HG02642 (cell line): Measurements from ENCODE around the gene SOD2.
"Not testable (repeated sequence)": the region's sequence is repeated elsewhere in the genome, so short reads cannot be mapped to it uniquely, and the experiment has no call there.

Experiments used
- ATAC-seq: cut with Tn5 transposase; IDR thresholded peaks from one replicate; pipeline ENCODE4 v1.9.1; 2021; ENCODE audit warnings: mild to moderate bottlenecking; ENCODE audit not compliant: unreplicated experiment, poor library complexity

SOD2 gene

DNA sequence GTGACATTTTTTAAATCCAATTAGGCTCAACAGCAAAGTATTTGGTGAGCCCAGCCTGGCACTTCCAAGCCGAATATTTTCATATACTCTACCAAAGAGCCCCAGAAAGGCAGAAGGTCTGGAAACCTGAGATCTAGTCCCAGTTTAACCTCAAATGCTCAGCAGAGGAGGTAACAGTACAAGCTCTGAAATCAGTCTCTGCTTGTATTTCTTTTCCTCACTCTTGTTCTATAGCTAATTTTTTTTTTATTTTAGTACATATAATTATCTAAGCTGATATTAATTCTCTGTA is 9.1 kb downstream of the SOD2 start:
- no peak for ATAC-seq

DNA sequence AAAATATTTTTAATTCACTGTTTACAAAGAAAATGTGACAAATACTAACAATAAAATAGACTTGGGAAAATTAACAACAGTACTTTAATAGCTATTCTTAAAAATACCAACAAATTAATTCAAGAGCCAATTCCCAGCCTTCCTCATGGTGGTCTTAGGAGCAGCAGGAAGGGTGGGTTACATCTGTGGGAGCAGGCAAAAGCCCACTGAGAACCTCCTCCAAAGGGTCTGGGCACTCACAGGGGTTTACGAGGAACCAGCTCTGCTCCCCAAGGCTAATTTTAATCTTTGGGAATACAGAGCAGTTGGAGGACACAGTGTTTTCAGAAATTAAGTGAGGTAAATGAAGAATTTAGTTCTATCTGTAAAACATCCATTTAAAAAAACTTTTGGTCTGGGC is 10.2 kb downstream of the SOD2 start:
- ATAC-seq: no peak

- ATAC-seq: no peak
Measured at GRCh38 chr6:159682295-159682694, 10.7 kb downstream of the SOD2 start.

GRCh38 chr6:159681191-159681880 is 11.7 kb downstream of the SOD2 start:
- ATAC-seq: no peak

- no peak for ATAC-seq
Measured at GRCh38 chr6:159680104-159680503, 12.9 kb downstream of the SOD2 start.

- peak; percentile 52 for ATAC-seq
Measured at GRCh38 chr6:159679091-159680077, 13.7 kb downstream of the SOD2 start.

DNA sequence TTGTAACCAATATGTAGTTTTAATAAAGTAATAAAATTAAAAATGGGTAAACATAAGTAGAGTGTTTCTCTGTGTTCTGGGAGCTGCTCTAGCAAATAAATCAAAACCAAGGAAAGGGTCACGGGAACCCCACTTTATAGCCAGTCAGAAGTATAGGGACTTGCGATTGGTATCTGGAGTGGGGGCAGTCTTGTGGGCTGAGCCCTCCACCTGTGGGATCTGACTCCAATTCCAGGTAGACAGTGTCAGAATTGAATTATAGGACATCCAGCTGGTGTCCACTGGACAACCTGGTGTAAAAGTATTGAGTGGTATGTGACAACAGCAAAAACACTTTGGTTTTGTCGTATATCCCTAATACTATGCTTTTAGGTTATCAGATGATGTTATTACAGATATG is 14.5 kb downstream of the SOD2 start:
- ATAC-seq: no peak

GRCh38 chr6:159677506-159678165 is 15.4 kb downstream of the SOD2 start:
- ATAC-seq: no peak

DNA sequence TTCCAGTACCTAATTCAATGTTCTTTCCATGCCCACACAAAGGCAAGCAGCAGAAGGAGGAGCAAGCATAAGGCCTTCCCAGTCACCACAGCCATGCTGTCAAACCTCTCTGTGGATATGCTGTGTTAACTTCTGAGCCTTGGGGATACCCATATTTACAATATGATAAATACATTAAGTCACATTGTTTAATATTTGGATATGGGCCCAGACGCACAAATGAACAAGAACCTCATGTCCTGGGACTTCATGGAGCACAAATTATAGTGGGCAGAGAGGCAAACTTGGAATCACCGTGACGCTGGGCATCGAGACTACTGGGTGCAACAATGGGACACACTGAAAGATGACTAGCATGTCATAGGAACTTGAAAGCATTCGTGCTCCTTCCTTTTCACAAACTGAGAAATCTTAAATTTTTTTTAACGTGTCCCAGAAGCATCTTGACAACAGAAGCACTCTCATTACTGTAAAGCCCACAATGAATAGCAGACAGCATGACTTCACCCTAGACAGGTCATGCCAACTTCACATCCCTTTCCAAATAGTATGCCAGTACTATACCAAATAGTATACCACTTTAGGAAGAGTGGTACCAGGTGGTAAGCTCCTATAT is 16.0 kb downstream of the SOD2 start:
- ATAC-seq: no peak

DNA sequence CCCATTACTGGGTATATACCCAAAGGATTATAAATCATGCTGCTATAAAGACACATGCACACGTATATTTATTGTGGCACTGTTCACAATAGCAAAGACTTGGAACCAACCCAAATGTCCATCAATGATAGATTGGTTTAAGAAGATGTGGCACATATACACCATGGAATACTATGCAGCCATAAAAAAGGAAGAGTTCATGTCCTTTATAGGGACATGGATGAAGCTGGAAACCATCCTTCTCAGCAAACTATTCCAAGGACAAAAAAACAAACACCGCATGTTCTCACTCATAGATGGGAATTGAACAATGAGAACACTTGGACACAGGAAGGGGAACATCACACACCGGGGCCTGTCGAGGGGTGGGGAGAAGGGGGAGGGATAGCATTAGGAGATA is 16.8 kb downstream of the SOD2 start:
- ATAC-seq: not testable (repeated sequence)

DNA sequence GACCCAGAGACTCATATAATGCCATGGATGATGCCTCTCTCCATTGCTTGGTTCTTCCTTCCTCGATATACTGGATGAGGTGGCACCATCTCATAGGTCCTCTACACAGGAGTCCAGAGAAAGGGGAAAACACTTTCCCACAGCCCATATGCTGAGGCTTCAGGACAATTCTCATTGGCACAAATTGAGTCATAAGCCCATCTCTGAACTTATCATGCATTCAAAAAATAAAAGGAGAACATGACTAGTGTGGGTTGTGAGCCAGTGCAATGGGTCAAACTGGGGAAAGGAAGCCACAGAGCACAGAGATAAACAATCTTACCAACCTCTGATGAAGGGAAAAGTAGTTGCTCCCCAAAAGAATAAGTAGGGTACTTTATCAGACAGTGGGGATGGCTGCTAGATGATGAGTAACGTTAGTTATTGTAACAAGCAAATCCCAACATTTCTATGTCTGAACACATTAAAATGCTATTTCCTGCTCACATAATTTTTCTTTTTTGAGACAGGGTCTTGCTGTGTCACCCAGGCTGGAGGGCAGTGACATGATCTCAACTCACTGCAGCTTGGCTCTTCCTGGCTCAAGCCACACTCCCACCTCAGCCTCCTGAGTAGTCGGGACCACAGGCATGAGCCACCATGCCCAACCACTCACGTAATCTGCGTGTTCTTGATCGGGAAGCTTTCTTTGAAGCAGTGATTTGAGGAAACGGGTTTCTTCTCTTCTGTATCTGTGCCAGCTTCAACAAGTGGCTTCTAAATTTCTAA is 27.0 kb downstream of the SOD2 start:
- no peak for ATAC-seq

- not testable (repeated sequence) for ATAC-seq
Measured at GRCh38 chr6:159663368-159663889, 29.6 kb downstream of the SOD2 start.

DNA sequence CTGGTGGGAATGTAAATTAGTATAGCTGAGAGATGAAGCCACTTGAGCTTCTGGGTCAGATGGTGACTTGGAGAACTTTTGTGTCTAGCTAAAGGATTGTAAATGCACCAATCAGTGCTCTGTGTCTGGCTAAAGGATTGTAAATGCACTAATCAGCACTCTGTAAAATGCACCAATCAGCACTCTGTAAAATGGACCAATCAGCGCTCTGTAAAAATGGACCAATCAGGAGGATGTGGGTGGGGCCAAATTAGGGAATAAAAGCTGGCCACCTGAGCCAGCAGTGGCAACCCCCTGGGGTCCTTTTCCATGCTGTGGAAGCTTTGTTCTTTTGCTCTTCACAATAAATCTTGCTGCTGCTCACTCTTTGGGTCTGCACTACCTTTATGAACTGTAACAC is 31.1 kb downstream of the SOD2 start:
- not testable (repeated sequence) for ATAC-seq

GRCh38 chr6:159655409-159655988 is 37.5 kb downstream of the SOD2 start:
- no peak for ATAC-seq

DNA sequence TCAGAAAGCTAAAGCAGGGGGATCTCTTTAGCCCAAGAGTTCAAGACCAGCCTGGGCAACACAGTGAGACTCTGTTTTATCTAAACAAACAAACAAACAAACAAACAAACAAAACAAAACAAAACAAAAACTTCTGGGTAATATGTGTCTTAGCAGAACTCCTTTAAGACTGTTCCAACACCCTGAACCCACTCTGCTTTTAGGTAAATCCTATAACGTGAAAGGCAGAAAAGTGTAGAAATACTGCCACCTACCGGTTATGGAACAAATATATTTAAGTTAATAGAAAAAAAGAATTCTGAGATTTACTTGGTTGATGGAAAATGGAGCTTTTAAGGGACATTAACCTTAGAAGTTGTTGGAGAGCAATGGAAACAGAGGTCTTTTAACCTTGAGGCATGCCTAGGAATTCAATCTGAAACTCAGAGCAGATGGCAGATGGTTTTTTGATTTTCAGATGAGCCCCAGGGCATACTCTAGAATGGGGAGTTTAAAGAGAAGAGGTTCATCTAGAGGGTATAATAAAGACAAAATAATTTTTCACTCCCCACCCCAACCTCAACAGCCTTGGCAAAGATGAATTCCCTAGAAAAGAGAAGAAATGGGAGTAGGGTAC is 38.5 kb downstream of the SOD2 start:
- ATAC-seq: no peak

- no peak for ATAC-seq
Measured at GRCh38 chr6:159650314-159650713, 42.7 kb downstream of the SOD2 start.

DNA sequence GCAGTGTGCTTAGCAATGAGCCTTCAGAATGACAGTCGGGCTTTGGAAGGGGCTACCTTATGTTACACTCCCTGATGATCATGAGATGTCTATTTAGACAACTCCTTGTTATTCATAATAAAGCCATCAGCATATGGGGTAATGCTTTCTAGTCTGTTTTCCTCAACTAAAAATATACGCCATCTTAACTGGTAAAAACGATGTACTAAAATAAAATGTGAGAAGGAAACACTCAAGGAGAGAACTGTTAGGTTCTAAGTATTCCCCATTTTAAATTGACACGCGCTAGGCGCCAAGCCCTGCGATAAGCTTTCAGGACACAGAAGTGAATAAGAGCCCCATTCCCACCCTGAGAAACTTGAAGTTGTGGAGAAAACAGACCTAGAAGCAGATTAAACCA is 43.6 kb downstream of the SOD2 start:
- no peak for ATAC-seq

DNA sequence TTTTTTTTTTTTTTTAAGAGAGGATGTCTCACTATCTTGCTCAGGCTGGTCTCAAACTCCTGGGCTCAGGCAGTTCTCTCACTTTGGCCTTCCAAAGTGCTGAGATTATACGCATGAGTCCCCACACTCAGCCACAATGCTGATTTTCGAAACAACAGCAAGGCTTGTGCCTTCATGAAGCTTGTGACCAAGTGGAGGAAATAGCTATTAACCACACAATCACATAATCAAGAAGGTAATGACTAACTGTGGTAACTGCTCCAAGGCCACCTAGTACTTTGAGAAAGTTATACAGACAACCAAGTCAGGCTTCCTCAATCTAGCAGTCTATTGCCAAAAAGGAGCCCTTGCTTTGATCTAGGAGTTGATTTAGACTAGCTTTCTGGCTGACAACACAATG is 46.3 kb downstream of the SOD2 start:
- ATAC-seq: peak; percentile 81

GRCh38 chr6:159646116-159646515 is 46.9 kb downstream of the SOD2 start:
- ATAC-seq: no peak
